Small intestine (tissue), 7 donors: Measurements from ENCODE around the gene PHKG1. TPM values are rescaled to one million over a fixed set of nuclear protein-coding genes. Genes with fewer than 3 reads are reported as not detected.
A peak's percentile ranks its signal among the peaks of the same experiment; 100 is the strongest.
"Not testable (repeated sequence)": the region's sequence is repeated elsewhere in the genome, so short reads cannot be mapped to it uniquely, and the experiment has no call there.

Experiments used
- DNase-seq, 2 donors: peaks; one replicate each; pipeline versions ENCODE4 v3.0.0 to v3.0.0-alpha.2; 2013
- FAIRE-seq: peaks from 2 replicates; lab custom pipeline; 2012; peaks lifted over from hg19 to GRCh38; lab: Jason Lieb, UNC
- H3K27ac ChIP-seq, 3 donors: one replicate each; pipeline ENCODE4 v1.5.1; 2013; ENCODE audit warnings: low read length in 2 of 3, mild to moderate bottlenecking in 2 of 3, control low read depth in 1 of 3, inconsistent platforms in 1 of 3, low read depth in 1 of 3, moderate library complexity in 1 of 3
- H3K27me3 ChIP-seq, 3 donors: one replicate each; pipeline ENCODE4 v1.6.1; 2013; ENCODE audit warnings: low read length in 3 of 3, inconsistent platforms in 1 of 3; ENCODE audit not compliant: control insufficient read depth in 3 of 3, insufficient read depth in 3 of 3
- H3K36me3 ChIP-seq, 3 donors: one replicate each; pipeline ENCODE4 v1.6.1; 2013; ENCODE audit warnings: low read length in 3 of 3, inconsistent platforms in 1 of 3, low read depth in 1 of 3, mild to moderate bottlenecking in 1 of 3, moderate library complexity in 1 of 3; ENCODE audit not compliant: control insufficient read depth in 3 of 3, insufficient read depth in 2 of 3
- H3K4me1 ChIP-seq, 3 donors: one replicate each; pipeline ENCODE4 v1.6.1; 2013; ENCODE audit warnings: low read length in 2 of 3, inconsistent platforms in 1 of 3, low read depth in 1 of 3, mild to moderate bottlenecking in 1 of 3, moderate library complexity in 1 of 3; ENCODE audit not compliant: control insufficient read depth in 3 of 3, insufficient read depth in 2 of 3
- H3K4me3 ChIP-seq, 3 donors: one replicate each; pipeline ENCODE4 v1.5.1; 2013; ENCODE audit warnings: low read length in 3 of 3, control low read depth in 1 of 3, inconsistent platforms in 1 of 3, low read depth in 1 of 3, mild to moderate bottlenecking in 1 of 3, moderate library complexity in 1 of 3
- H3K9me3 ChIP-seq, 2 donors: one replicate each; pipeline ENCODE4 v1.6.1; 2013; ENCODE audit warnings: low read depth in 1 of 2, low read length in 1 of 2; ENCODE audit not compliant: control insufficient read depth in 2 of 2, insufficient read depth in 1 of 2
- WGBS, 3 donors: extraction: QIAGEN DNeasy Blood & Tissue Kit; methylation state at CpG; one replicate each; pipeline ENCODE4 v1.1.7; 2013; 5-methylcytosine and 5-hydroxymethylcytosine counted together
- polyA plus RNA-seq, 4 donors: library from polyadenylated mRNA; stranded (reverse) in 3 of 4; unstranded in 1 of 4; fragments of 200-250 nt in 3 of 4; fragments of 120-200 nt in 1 of 4; gene quantifications; one replicate each; pipeline versions ENCODE4 v1.2.1 to v1.2.3, GENCODE V29; 2013
- donor health status: healthy with polysubstance abuse.
- donor health status: control.
- donor health status: control.
- donor health status: Bipolar disorder and iron deficiency.
- donor health status: healthy.

Gene PHKG1
- polyA plus RNA-seq, 4 donors = 0.49 to 2.3 (median 1.2) TPM

DNA sequence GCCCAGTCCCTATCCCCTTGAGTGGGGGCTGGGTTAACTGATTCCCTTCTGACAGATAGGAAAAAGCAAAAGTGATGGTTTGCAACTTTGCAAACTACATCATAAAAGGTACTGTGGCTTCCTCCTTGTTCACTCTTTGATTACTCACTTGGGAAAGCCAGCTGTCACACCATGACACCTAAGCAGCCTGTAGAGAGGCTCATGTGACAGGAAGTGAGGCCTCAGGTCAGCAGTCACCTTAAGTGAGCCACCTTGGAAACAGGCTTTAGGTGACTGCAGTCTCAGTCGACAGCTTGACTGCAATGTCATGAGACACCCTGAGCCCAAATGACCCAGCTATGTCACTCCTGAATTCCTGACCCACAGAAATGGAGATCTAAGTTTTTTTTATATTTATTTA is 17.9 kb upstream of the PHKG1 start:
- Histone ChIP-seq H3K4me3 (no peak overlapping the region), H3K9me3 (no peaks in the 10 kb centered on the region), H3K36me3 (no peaks in the 10 kb centered on the region), H3K27me3 (peaks cover 0 to under 1% (median 0%) of the 10 kb centered on the region in 3 donors), H3K4me1 (peaks cover 0 to 3% (median 0%) of the 10 kb centered on the region in 3 donors), H3K27ac (no peak overlapping the region)
- DNase-seq (no peak), FAIRE-seq (no peak)
- 80 to 84% (median 83%) methylated on average over 1 of the region's 1 CpG for WGBS, 3 donors

DNA sequence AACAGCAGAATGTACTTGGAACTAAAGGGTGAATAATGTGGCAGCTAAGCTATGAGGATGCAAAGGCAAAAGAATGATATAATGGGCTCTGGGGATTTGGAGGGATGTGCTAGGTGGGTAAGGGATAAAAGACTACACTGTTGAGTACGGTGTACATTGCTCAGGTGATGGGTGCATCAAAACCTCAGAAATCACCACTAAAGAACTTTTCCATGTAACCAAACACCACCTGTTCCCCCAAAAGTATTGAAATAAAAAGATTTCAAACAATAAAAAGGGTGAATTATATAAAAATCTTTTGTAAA is 15.2 kb upstream of the PHKG1 start:
- H3K4me1 ChIP-seq = peaks cover 0 to 8% (median 3%) of the 10 kb centered on the region in 3 donors
- H3K9me3 ChIP-seq = no peaks in the 10 kb centered on the region
- H3K36me3 ChIP-seq = peaks cover 0 to 13% (median 12%) of the 10 kb centered on the region in 3 donors
- FAIRE-seq = no peak
- H3K27ac ChIP-seq = no peak overlapping the region
- no peak for DNase-seq
- WGBS, 3 donors = 94 to 96% (median 95%) methylated on average over 1 of the region's 1 CpG
- no peak overlapping the region for H3K4me3 ChIP-seq
- H3K27me3 ChIP-seq = no peaks in the 10 kb centered on the region

DNA sequence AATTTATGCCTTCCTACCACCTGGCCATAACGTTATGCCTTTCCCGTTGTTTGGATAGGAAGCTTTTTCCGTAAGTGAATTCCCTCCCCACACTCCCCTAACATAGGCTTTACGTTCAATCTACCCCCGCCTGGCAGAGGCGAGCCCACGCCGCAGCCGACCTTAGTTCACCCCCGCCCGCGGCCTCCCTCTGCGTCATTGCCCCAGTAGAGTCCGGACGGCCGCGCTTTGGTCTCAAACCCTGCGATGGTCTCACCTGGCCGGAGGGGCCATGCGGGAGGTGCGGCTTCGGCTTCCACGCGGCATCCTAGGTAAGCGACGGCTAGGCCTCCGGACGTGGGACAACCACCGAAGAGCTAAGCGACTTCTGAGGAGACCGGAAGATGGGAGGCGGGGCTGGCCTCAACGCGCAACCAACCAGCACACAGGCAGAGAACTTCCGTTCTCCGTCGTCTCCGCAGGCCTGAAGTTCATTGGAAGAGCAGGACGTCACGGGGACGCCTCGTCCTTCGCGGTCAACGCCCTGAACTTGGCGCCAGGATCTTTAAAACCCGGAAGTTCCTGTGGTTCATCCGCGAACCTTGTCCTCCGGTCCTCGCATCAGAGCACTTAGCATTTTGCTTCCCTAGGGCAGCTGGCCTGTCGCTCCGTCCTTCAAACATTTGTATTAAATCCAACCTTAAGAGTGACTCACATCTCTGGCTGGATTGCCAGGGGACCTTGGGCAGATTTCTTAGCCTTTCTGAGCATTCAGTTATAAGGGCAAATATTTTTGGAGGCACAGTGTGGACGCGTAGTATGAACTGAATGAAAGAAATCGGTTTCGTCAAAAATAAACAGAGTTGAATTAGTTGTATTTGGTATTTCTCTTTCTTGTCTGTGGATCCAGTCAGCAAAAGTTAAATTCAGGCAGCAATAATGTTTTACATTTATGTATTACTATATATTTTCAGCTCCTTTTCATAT is 13.6 kb upstream of the PHKG1 start, which contains the start of gene CHCHD2:
Gene CHCHD2, minus strand, starts transcription at position 369 of the 966 bp plus-strand sequence. Its CDS starts 63 bp downstream, at position 306.
- FAIRE-seq = no peak
- peak within 1 kb of the TSS; percentile 89 to 98 (median 93) for H3K27ac ChIP-seq
- H3K4me3 ChIP-seq = peak within 1 kb of the TSS; percentile 89 to 97 (median 90)

DNA sequence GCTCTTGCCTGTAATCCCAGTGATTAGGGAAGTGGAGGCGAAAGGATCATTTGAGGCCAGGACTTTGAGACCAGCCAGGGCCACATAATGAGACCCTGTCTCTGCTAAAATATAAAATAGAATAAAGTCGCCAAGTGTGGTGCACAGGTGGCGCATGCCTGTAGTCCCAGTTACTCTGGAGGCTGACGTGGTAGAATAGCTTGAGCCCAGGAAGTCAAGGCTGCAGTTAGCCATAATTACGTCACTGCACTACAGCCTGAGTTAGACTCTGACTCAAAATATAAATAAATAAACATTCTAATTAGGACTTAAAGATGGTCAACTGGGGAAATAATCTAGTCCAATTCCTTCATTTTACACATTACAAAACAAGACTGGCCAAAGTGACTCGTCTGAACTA is 12.8 kb upstream of the PHKG1 start:
- peak overlapping the region; percentile 89 to 97 (median 90) for H3K4me3 ChIP-seq
- peaks cover 0 to 8% (median 3%) of the 10 kb centered on the region in 3 donors for H3K4me1 ChIP-seq
- peak overlapping the region; percentile 89 to 98 (median 93) for H3K27ac ChIP-seq
- no peak for FAIRE-seq
- no peaks in the 10 kb centered on the region for H3K9me3 ChIP-seq
- WGBS, 3 donors = 3 to 15% (median 5%) methylated on average over 6 of the region's 6 CpGs
- H3K27me3 ChIP-seq = no peaks in the 10 kb centered on the region
- DNase-seq = peak; percentile 71 to 77
- H3K36me3 ChIP-seq = peaks cover 11 to 29% (median 16%) of the 10 kb centered on the region in 3 donors

More for the DNA sequence above, 13.6 kb upstream of the PHKG1 start, which contains the start of gene CHCHD2:
- peaks cover 0 to 8% (median 3%) of the 10 kb centered on the region in 3 donors for H3K4me1 ChIP-seq
- H3K36me3 ChIP-seq = peaks cover 5 to 25% (median 12%) of the 10 kb centered on the region in 3 donors
- 2 to 4% (median 3%) methylated on average over 54 to 57 of the region's 57 CpGs for WGBS, 3 donors
- no peaks in the 10 kb centered on the region for H3K27me3 ChIP-seq
- DNase-seq = peak; percentile 99 to 100
- H3K9me3 ChIP-seq = no peaks in the 10 kb centered on the region

DNA sequence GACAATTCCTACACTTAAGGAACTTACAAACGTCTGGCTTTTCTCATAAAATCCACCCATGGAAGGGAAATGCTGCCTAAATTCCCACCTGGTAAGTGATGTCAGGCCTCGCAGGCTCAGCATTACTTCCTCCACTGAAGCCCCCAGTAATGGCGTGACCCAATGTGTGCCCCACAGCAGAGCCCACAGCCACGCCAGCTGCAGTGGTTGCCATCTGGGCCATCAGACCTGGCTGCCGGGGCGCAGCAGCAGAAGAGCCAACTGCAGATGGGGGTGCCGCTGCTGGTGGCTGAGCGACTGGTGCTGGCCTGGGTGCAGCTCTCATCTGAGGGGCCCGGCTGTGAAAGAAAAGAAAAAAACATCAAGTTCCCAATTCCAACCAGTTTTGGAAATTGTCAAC is 11.4 kb upstream of the PHKG1 start:
- 88 to 89% (median 89%) methylated on average over 7 to 9 of the region's 9 CpGs for WGBS, 3 donors
- not testable (repeated sequence) for H3K27ac ChIP-seq, H3K9me3 ChIP-seq, H3K4me3 ChIP-seq, FAIRE-seq, H3K27me3 ChIP-seq, H3K4me1 ChIP-seq, DNase-seq
- peaks cover 11 to 39% (median 21%) of the 10 kb centered on the region in 3 donors for H3K36me3 ChIP-seq

DNA sequence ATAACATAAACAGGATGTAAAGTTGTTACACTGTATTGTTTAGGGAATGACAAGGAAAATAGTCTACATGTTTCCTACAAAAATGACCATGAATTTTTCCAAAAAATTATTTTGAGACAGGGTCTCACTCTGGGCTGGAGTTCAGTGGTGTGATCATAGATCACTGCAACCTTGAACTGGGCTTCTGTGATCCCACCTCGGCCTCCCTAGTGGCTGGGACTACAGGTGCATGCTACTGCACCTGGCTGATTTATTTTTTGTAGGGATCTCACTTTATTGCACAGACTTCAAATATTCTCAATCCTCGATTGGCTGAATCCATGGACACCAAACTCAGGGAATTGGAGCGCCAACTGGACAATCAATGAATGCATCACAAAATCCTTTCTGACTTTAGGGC is 6.9 kb upstream of the PHKG1 start:
- H3K36me3 ChIP-seq = peaks cover 11 to 45% (median 21%) of the 10 kb centered on the region in 3 donors
- WGBS, 3 donors = 88 to 94% (median 89%) methylated on average over 3 of the region's 3 CpGs
- FAIRE-seq = no peak

DNA sequence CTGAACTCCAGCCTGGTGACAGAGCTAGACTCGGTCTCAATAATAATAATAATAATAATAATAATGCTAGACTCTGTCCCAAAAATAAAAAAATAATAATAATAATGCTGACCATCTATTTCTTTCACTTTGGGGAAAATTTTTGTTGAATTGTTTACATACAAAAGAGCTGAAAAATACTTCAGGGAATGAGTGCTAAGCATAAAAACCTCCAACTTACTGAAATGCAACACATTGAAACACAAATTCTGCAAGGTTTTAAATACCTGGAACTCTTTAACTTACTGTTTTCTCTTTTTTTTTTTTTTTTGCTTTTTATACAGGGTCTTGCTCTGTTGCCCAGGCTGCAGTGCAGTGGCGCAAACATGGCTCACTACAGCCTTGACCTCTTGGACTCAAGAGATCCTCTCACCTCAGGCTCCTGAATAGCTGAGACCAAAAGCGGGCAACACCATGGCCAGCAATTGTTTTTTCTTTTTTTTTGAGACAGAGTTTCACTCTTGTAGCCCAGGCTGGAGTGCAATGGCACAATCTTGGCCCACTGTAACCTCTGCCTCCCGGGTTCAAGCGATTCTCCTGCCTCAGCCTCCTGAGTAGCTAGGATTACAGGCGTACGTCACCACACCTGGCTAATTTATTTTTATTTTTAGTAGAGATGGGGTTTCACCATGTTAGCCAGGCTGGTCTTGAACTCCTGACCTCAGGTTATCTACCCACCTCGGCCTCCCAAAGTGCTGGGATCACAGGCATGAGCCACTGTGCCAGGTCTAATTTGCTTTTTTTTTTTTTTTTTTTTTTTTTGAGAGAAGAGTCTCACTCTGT is 5.6 kb upstream of the PHKG1 start:
- WGBS, 3 donors = 94 to 95% (median 94%) methylated on average over 8 of the region's 8 CpGs
- not testable (repeated sequence) for H3K4me1 ChIP-seq

More for the DNA sequence above, 6.9 kb upstream of the PHKG1 start:
- no peak for DNase-seq
- Histone ChIP-seq H3K27me3 (no peaks in the 10 kb centered on the region), H3K4me3 (no peak overlapping the region), H3K27ac (no peak overlapping the region), H3K4me1 (peaks cover 0 to 3% (median 0%) of the 10 kb centered on the region in 3 donors), H3K9me3 (no peaks in the 10 kb centered on the region)

DNA sequence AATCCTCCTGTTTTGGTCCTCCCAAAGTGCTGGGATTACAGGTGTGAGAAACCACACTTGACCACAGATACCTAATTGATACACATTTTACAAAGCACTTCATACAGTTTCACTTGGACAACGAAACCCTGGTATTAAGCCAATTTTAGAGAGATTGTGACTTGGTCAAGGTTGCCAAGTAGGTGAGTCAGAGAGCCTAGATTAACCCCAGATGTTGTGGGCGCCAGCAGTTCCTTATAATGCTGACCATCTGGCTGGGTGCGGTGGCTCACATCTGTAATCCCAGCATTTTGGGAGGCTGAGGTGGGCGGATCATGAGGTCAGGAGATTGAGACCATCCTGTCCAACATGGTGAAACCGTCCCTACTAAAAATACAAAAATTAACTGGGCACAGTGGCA is 4.9 kb upstream of the PHKG1 start:
- no peaks in the 10 kb centered on the region for H3K4me1 ChIP-seq
- no peak for FAIRE-seq
- peaks cover 9 to 32% (median 9%) of the 10 kb centered on the region in 3 donors for H3K36me3 ChIP-seq
- WGBS, 3 donors = 69 to 75% (median 69%) methylated on average over 5 of the region's 5 CpGs
- no peaks in the 10 kb centered on the region for H3K9me3 ChIP-seq
- H3K27ac ChIP-seq = no peak overlapping the region
- no peak overlapping the region for H3K4me3 ChIP-seq
- no peak for DNase-seq
- H3K27me3 ChIP-seq = no peaks in the 10 kb centered on the region

More for the DNA sequence above, 5.6 kb upstream of the PHKG1 start:
- H3K27ac ChIP-seq, DNase-seq, H3K9me3 ChIP-seq, FAIRE-seq, H3K4me3 ChIP-seq, H3K27me3 ChIP-seq: not testable (repeated sequence)
- peaks cover 11 to 39% (median 13%) of the 10 kb centered on the region in 3 donors for H3K36me3 ChIP-seq
